WERI-Rb-1 (cell line): ENCODE results near the gene MAK.
"Not testable (repeated sequence)": the region's sequence is repeated elsewhere in the genome, so short reads cannot be mapped to it uniquely, and the experiment has no call there.

Experiments used
- DNase-seq: peaks from one replicate; pipeline ENCODE4 v3.0.0-alpha.2; 2020
- H3K27ac ChIP-seq: fragments of 250-450 bp; sonication (Bioruptor Pico); 2 replicates; pipeline ENCODE4 v1.5.1; 2020; ENCODE audit warnings: mild to moderate bottlenecking, moderate library complexity
- H3K27me3 ChIP-seq: fragments of 250-450 bp; sonication (Bioruptor Pico); 2 replicates; pipeline ENCODE4 v1.5.1; 2021; ENCODE audit warnings: mild to moderate bottlenecking, low read depth, moderate library complexity; ENCODE audit not compliant: insufficient read depth, severe bottlenecking
- H3K36me3 ChIP-seq: fragments of 250-450 bp; sonication (Bioruptor Pico); 2 replicates; pipeline ENCODE4 v1.5.1; 2020; ENCODE audit warnings: mild to moderate bottlenecking, moderate library complexity
- H3K4me3 ChIP-seq: 2 replicates; pipeline ENCODE4 v1.5.1; 2011; ENCODE audit warnings: low read depth, mild to moderate bottlenecking, control low read depth, low read length
- H3K9me3 ChIP-seq: fragments of 250-450 bp; sonication (Bioruptor Pico); 2 replicates; pipeline ENCODE4 v1.5.1; 2021; ENCODE audit warnings: mild to moderate bottlenecking, moderate library complexity; ENCODE audit not compliant: severe bottlenecking
- CTCF ChIP-seq: IDR thresholded peaks from 2 replicates; pipeline ENCODE4 v1.5.1; 2011; ENCODE audit warnings: low read depth, mild to moderate bottlenecking, control low read depth, inconsistent platforms, low read length

The MAK gene

GRCh38 chr6:10882657-10883171, 44.4 kb upstream of the MAK start:
- TF ChIP-seq CTCF: no peak
- H3K4me3 ChIP-seq: no peak overlapping the region
- no peaks in the 10 kb centered on the region for H3K27me3 ChIP-seq
- peaks cover 16% of the 10 kb centered on the region for H3K9me3 ChIP-seq
- no peak for DNase-seq
- H3K36me3 ChIP-seq: no peaks in the 10 kb centered on the region
- no peak overlapping the region for H3K27ac ChIP-seq

GRCh38 chr6:10882253-10882630, 43.9 kb upstream of the MAK start:
- not testable (repeated sequence) for H3K4me3 ChIP-seq, H3K27ac ChIP-seq, H3K36me3 ChIP-seq, DNase-seq, H3K27me3 ChIP-seq
- peaks cover 16% of the 10 kb centered on the region for H3K9me3 ChIP-seq

GRCh38 chr6:10880366-10880765, 42.0 kb upstream of the MAK start:
- Histone ChIP-seq H3K9me3 (peaks cover 10% of the 10 kb centered on the region), H3K4me3 (no peak overlapping the region), H3K27ac (no peak overlapping the region), H3K27me3 (no peaks in the 10 kb centered on the region), H3K36me3 (no peaks in the 10 kb centered on the region)
- DNase-seq: no peak
- no peak for TF ChIP-seq CTCF

- no peak for TF ChIP-seq CTCF
- Histone ChIP-seq H3K9me3 (peaks cover 10% of the 10 kb centered on the region), H3K36me3 (no peaks in the 10 kb centered on the region), H3K27ac (no peak overlapping the region), H3K27me3 (no peaks in the 10 kb centered on the region), H3K4me3 (no peak overlapping the region)
- DNase-seq: no peak
Observed at GRCh38 chr6:10877871-10878270, 39.5 kb upstream of the MAK start.

- H3K27me3 ChIP-seq: no peaks in the 10 kb centered on the region
- H3K27ac ChIP-seq: no peak overlapping the region
- no peak for TF ChIP-seq CTCF
- H3K4me3 ChIP-seq: no peak overlapping the region
- no peaks in the 10 kb centered on the region for H3K36me3 ChIP-seq
- no peak for DNase-seq
- peaks cover 1% of the 10 kb centered on the region for H3K9me3 ChIP-seq
Observed at GRCh38 chr6:10877012-10877411, 38.7 kb upstream of the MAK start.

GRCh38 chr6:10875026-10875425, 36.7 kb upstream of the MAK start:
- no peak for DNase-seq
- H3K4me3 ChIP-seq: no peak overlapping the region
- H3K27ac ChIP-seq: no peak overlapping the region
- no peaks in the 10 kb centered on the region for H3K9me3 ChIP-seq
- no peaks in the 10 kb centered on the region for H3K27me3 ChIP-seq
- no peaks in the 10 kb centered on the region for H3K36me3 ChIP-seq
- TF ChIP-seq CTCF: no peak
